K562 (cell line): ENCODE data around the gene LYPD5. TPM values are rescaled to one million over a fixed set of nuclear protein-coding genes. Genes with fewer than 3 reads are reported as not detected.

Source experiments
- CSDE1 ChIP-seq, 2 experiments: fragments of 450-650 bp; IDR thresholded peaks; 2 replicates each; pipeline ENCODE4 v1.6.1; 2016; ENCODE audit warnings: mild to moderate bottlenecking in 1 of 2
- EP400 ChIP-seq: fragments of 450-650 bp; IDR thresholded peaks from 2 replicates; pipeline ENCODE4 v1.6.1; 2017; ENCODE audit warnings: antibody characterized with exemption, mild to moderate bottlenecking, moderate library complexity
- ETS1 ChIP-seq: conservative IDR thresholded peaks from 2 replicates; pipeline ENCODE4 v1.6.1; 2011; ENCODE audit warnings: low read depth, mild to moderate bottlenecking, low read length; ENCODE audit not compliant: control insufficient read depth
- GABPB1 ChIP-seq: sonication (generic); formaldehyde crosslinking; IDR thresholded peaks from 2 replicates; pipeline ENCODE4 v1.8.0; 2022; ENCODE audit warnings: mild to moderate bottlenecking, missing genetic modification reagents
- HMG20A ChIP-seq: fragments of 450-650 bp; formaldehyde crosslinking; conservative IDR thresholded peaks from 2 replicates; pipeline ENCODE4 v1.4.0; 2020; ENCODE audit warnings: mild to moderate bottlenecking, mixed read lengths
- MLX ChIP-seq, 2 experiments: fragments of 450-650 bp in 1 of 2; sonication (generic) in 1 of 2; formaldehyde crosslinking; conservative IDR thresholded peaks; 2 replicates each; pipeline versions ENCODE4 v1.4.0 to v1.8.1; 2020 to 2022; ENCODE audit warnings: mild to moderate bottlenecking in 1 of 2, missing genetic modification reagents in 1 of 2
- NR4A1 ChIP-seq, 2 experiments: fragments of 250-450 bp in 1 of 2; fragments of 450-650 bp in 1 of 2; sonication (Bioruptor Pico) in 1 of 2; IDR thresholded peaks; 2 replicates each; pipeline versions ENCODE4 v1.4.0 to v1.6.1; 2016 to 2020; ENCODE audit warnings: mild to moderate bottlenecking in 2 of 2, missing compliant biosample characterization in 1 of 2, missing genetic modification characterization in 1 of 2, moderate library complexity in 1 of 2
- OTX1 ChIP-seq: fragments of 450-650 bp; formaldehyde crosslinking; IDR thresholded peaks from 2 replicates; pipeline ENCODE4 v1.4.0; 2022; ENCODE audit warnings: mild to moderate bottlenecking
- RBM14 ChIP-seq: fragments of 200-400 bp; formaldehyde crosslinking; IDR thresholded peaks from 2 replicates; pipeline ENCODE4 v1.6.1; 2018; ENCODE audit warnings: low read depth, mild to moderate bottlenecking, low read length, moderate library complexity, borderline replicate concordance; ENCODE audit not compliant: insufficient read depth
- RCOR1 ChIP-seq, 2 experiments: IDR thresholded peaks; 2 replicates each; pipeline ENCODE4 v1.6.1; 2012; ENCODE audit warnings: low read depth in 2 of 2, low read length in 2 of 2, borderline replicate concordance in 1 of 2, improper control_type of control experiment in 1 of 2
- RREB1 ChIP-seq: fragments of 250-450 bp; sonication (Bioruptor Pico); IDR thresholded peaks from 2 replicates; pipeline ENCODE4 v1.4.0; 2020
- SMAD3 ChIP-seq: fragments of 450-650 bp; formaldehyde crosslinking; conservative IDR thresholded peaks from 2 replicates; pipeline ENCODE4 v1.4.0; 2020; ENCODE audit warnings: mild to moderate bottlenecking
- SMARCA5 ChIP-seq: fragments of 450-650 bp; IDR thresholded peaks from 2 replicates; pipeline ENCODE4 v1.6.1; 2016
- STAG1 ChIP-seq: sonication (generic); formaldehyde crosslinking; IDR thresholded peaks from 2 replicates; pipeline ENCODE4 v1.5.0; 2020; ENCODE audit warnings: missing genetic modification reagents, borderline replicate concordance
- TCF7 ChIP-seq: sonication (generic); IDR thresholded peaks from 2 replicates; pipeline ENCODE4 v1.6.1; 2016; ENCODE audit warnings: antibody characterized with exemption, borderline replicate concordance
- ZBTB17 ChIP-seq: fragments of 450-650 bp; formaldehyde crosslinking; IDR thresholded peaks from 2 replicates; pipeline ENCODE4 v1.4.0; 2020; ENCODE audit warnings: mild to moderate bottlenecking
- ZNF224 ChIP-seq: sonication (generic); formaldehyde crosslinking; IDR thresholded peaks from 2 replicates; pipeline ENCODE4 v1.8.0; 2022; ENCODE audit warnings: mild to moderate bottlenecking, missing genetic modification reagents
- ZNF232 ChIP-seq: sonication (generic); formaldehyde crosslinking; IDR thresholded peaks from 2 replicates; pipeline ENCODE4 v1.8.0; 2022; ENCODE audit warnings: mild to moderate bottlenecking, missing genetic modification reagents
- ZNF277 ChIP-seq: fragments of 250-450 bp; sonication (Bioruptor Pico); IDR thresholded peaks from 2 replicates; pipeline ENCODE4 v1.8.0; 2022; ENCODE audit warnings: inconsistent platforms, mild to moderate bottlenecking, moderate library complexity, borderline replicate concordance
- polyA plus RNA-seq, 8 experiments: library from polyadenylated mRNA; depleted of rRNA in 4 of 8; stranded (reverse) in 5 of 8; unstranded in 3 of 8; fragments of >200 nt; fragmentation: Nextera tagmentation in 2 of 8; fragmentation: Illumina TruSeq in 1 of 8; extraction: Ambion mirVana in 2 of 8; extraction: Trizol in 1 of 8; gene quantifications; 2 replicates each; pipeline versions ENCODE4 v1.2.1 to v1.2.3, GENCODE V29; 2011 to 2014; ENCODE audit warnings: inconsistent platforms in 1 of 8, missing spikeins in 1 of 8
- total RNA-seq, 7 experiments: library from RNA; depleted of rRNA in 6 of 7; stranded (reverse); fragments of >200 nt in 6 of 7; fragmentation: Illumina TruSeq in 2 of 7; extraction: Trizol in 2 of 7; gene quantifications; 2 replicates each; pipeline versions ENCODE4 v1.2.1 to v1.2.3, GENCODE V29; 2011 to 2021; ENCODE audit warnings: low replicate concordance in 1 of 7

LYPD5 gene
- total and polyA plus RNA-seq, 9 of the 15 experiments (the other 6 are each of a cell fraction or from before 2014, with no cell fraction given): 0.03 to 0.22 (median 0.10) TPM; not detected in 3

GRCh38 chr19:43755256-43755801 is 46.9 kb downstream of the LYPD5 start (continued):
- TF ChIP-seq RREB1 (CRISPR knock-in tag) (0 out of 2 replicates have a peak, but pooled peaks have one; percentile 28), ZNF277 (CRISPR knock-in tag) (no peak), ZNF224 (0 out of 2 replicates have a peak, but pooled peaks have one; percentile 13), ZNF232 (CRISPR knock-in tag) (no peak), GABPB1 (CRISPR knock-in tag) (peak; percentile 7; the same call in 1 of the 2 replicates), EP400 (peak; percentile 27), STAG1 (CRISPR knock-in tag) (0 out of 2 replicates have a peak, but pooled peaks have one; percentile 27), TCF7 (no peak), OTX1 (no peak; the same call in 1 of the 2 replicates), HMG20A (CRISPR knock-in tag) (no peak), ZBTB17 (CRISPR knock-in tag) (0 out of 2 replicates have a peak, but pooled peaks have one; percentile 10), MLX (CRISPR knock-in tag; conservative IDR thresholded peaks at IDR 0.05) (peak in 1 of 2 experiments; percentile 72; a peak in 1 of 4 replicates), RBM14 (no peak), SMAD3 (CRISPR knock-in tag) (no peak), RCOR1 (IDR thresholded peaks at IDR 0.05; ENCODE audit: borderline replicate concordance in 1 of 2, low read depth in 2 of 2, low read length in 2 of 2) (no peak), NR4A1 (CRISPR knock-in tag; IDR thresholded peaks at IDR 0.05) (no peak), NR4A1 (tag; IDR thresholded peaks at IDR 0.05) (peak; percentile 53; the same call in 1 of the 2 replicates), ETS1 (0 out of 2 replicates have a peak, but pooled peaks have one; percentile 47), CSDE1 (IDR thresholded peaks at IDR 0.05) (0 out of 4 replicates have a peak, but pooled peaks of 1 of the 2 experiments have one; percentile 69), SMARCA5 (no peak)
